Measurements from ENCODE around the gene PTPRO.

- TF ChIP-seq CTCF (IDR thresholded peaks at IDR 0.05 in 4 of 5, conservative IDR thresholded peaks at IDR 0.05 in 1 of 5) (no peak), POLR2A (IDR thresholded peaks at IDR 0.05) (no peak)
These were observed 28.3 kb downstream of the PTPRO start for GRCh38 chr12:15350643-15351042.

All from gastrocnemius medialis (tissue), 4 donors.